Esophagus muscularis mucosa (tissue), 4 donors: ENCODE data around the gene MUC20. TPM values are rescaled to one million over a fixed set of nuclear protein-coding genes. Genes with fewer than 3 reads are reported as not detected.
"Not testable (repeated sequence)": the region's sequence is repeated elsewhere in the genome, so short reads cannot be mapped to it uniquely, and the experiment has no call there.

Experiments
- DNase-seq: peaks from one replicate; pipeline ENCODE4 v3.0.0-alpha.2; 2017; ENCODE audit errors: extremely low spot score
- H3K27ac ChIP-seq, 4 donors: fragments of 200-600 bp; sonication (generic); replicated peaks in 1 of 4; 1 replicate in 3 of 4; 2 replicates in 1 of 4; pipeline ENCODE4 v1.5.1; 2016 to 2019; ENCODE audit warnings: mild to moderate bottlenecking in 1 of 4
- H3K27me3 ChIP-seq, 4 donors: fragments of 200-600 bp; sonication (generic); one replicate each; pipeline versions ENCODE4 v1.5.1 to v1.6.0; 2016 to 2019
- H3K36me3 ChIP-seq, 4 donors: fragments of 200-600 bp; sonication (generic); one replicate each; pipeline ENCODE4 v1.5.1; 2016 to 2019
- H3K4me1 ChIP-seq, 4 donors: fragments of 200-600 bp; sonication (generic); one replicate each; pipeline ENCODE4 v1.5.1; 2016 to 2019
- H3K4me3 ChIP-seq, 4 donors: fragments of 200-600 bp; sonication (generic); 1 replicate in 2 of 4; 2 replicates in 2 of 4; pipeline ENCODE4 v1.5.1; 2016 to 2019; ENCODE audit warnings: mild to moderate bottlenecking in 4 of 4, moderate library complexity in 1 of 4
- H3K9me3 ChIP-seq, 4 donors: fragments of 200-600 bp; sonication (generic); 1 replicate in 3 of 4; 2 replicates in 1 of 4; pipeline ENCODE4 v1.5.1; 2016 to 2019
- EP300 ChIP-seq: sonication (generic); formaldehyde crosslinking; IDR thresholded peaks from one replicate; pipeline ENCODE4 v1.6.1; 2017; ENCODE audit warnings: antibody characterized with exemption
- POLR2A ChIP-seq: fragments of 450-650 bp; IDR thresholded peaks from one replicate; pipeline ENCODE4 v1.6.1; 2017; ENCODE audit warnings: antibody characterized with exemption, moderate library complexity, mild to moderate bottlenecking, low read depth
- POLR2AphosphoS5 ChIP-seq, 2 donors: sonication (generic); formaldehyde crosslinking; IDR thresholded peaks; one replicate each; pipeline ENCODE4 v1.6.1; 2017; ENCODE audit warnings: antibody characterized with exemption in 2 of 2
- WGBS: methylation state at CpG from one replicate; pipeline ENCODE4 v1.1.5; 2018; 5-methylcytosine and 5-hydroxymethylcytosine counted together
- intact Hi-C: fragments of 100-400 bp; cut with DNase I; formaldehyde crosslinking; loops from one replicate; pipeline ENCODE4 v1.15.1; 2023
- total RNA-seq, 4 donors: library from RNA; depleted of rRNA; stranded (reverse); fragments of >200 nt; gene quantifications; one replicate each; pipeline versions ENCODE4 v1.1.0 to v1.2.1, GENCODE V29; 2016
- TF ChIP-seq, protein P1 (sequence below), 3 experiments: fragments of 200-600 bp in 2 of 3; fragments of 450-650 bp in 1 of 3; sonication (generic) in 2 of 3; IDR thresholded peaks; one replicate each; pipeline ENCODE4 v1.5.1; 2017 to 2019; ENCODE audit warnings: antibody characterized with exemption in 3 of 3, mild to moderate bottlenecking in 2 of 3, moderate library complexity in 1 of 3

The MUC20 gene
- total RNA-seq, 4 donors from 2014 or later, result 2.5 to 10.0 (median 4.7) TPM

DNA sequence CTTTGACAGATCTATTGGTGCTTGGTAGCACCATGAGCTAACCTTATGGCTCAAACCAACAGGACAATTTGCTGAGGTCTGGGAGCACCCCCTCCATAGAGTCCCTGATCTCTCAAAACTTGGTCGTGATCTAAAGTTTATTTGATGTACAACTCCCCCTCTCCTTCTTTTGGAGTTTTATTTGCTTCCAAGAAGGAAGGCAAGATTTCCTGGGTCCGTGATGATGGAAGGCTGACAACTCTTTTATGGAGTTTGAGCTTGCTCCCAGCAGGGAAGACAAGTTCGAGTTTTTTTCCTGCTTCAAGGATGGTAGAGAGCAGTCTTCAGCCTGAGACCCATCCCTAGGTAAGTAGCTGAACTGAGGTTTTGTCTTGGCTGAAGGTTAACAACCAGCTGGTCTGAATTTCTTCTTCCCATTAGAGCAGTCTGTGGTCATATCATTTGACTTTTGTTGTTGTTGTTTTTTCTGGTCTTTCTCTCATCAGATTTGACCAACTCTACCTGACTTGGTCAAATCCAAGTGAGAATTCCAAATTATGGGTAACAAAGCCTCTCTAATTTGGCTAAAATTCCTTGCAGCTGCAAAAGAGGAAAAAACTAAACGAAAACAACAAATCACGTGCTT, 2.8 kb upstream of the MUC20 start:
- H3K4me3 ChIP-seq, result no peak overlapping the region
- TF ChIP-seq EP300, result no peak
- TF ChIP-seq POLR2A, result no peak
- no peak for TF ChIP-seq POLR2AphosphoS5 (IDR thresholded peaks at IDR 0.05)
- DNase-seq, result no peak
- no peaks in the 10 kb centered on the region for H3K9me3 ChIP-seq
- intact Hi-C loops, result no loop called here
- no peaks in the 10 kb centered on the region for H3K4me1 ChIP-seq
- H3K27me3 ChIP-seq, result no peaks in the 10 kb centered on the region
- H3K27ac ChIP-seq, result no peak overlapping the region
- 55% methylated on average over 5 of the region's 5 CpGs for WGBS
- H3K36me3 ChIP-seq, result peaks cover 6 to 23% (median 19%) of the 10 kb centered on the region in 4 donors

DNA sequence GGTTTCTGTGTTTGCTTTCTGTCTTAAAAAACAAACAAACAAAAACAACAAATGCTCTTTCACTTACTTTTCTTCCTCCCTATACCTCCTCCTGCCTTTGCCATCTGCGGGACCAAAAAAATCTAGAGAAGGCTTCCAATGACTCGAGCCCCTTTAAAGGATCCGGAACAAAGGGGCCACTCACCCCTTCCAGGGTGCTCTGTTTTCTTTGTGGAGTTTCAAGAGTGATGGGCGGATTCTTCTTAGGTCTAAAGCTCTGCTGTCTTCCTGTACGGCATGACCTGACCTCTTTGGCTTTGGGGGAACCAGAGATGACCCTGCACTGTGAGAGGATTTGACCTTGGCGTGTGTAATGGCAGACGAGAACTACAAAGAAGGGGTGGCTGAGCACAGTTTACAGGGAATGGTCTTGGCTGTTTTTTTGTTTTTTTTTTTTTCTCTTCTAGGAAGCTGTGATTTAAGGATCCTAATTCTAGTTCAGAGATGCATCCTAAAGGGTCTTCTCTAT, 2.2 kb upstream of the MUC20 start:
- H3K36me3 ChIP-seq, result peaks cover 6 to 23% (median 19%) of the 10 kb centered on the region in 4 donors
- no peak overlapping the region for H3K4me3 ChIP-seq
- no peak for DNase-seq
- H3K9me3 ChIP-seq, result no peaks in the 10 kb centered on the region
- 64% methylated on average over 7 of the region's 7 CpGs for WGBS
- no peak for TF ChIP-seq POLR2A
- no peak for TF ChIP-seq POLR2AphosphoS5 (IDR thresholded peaks at IDR 0.05)
- TF ChIP-seq, protein P1, sequence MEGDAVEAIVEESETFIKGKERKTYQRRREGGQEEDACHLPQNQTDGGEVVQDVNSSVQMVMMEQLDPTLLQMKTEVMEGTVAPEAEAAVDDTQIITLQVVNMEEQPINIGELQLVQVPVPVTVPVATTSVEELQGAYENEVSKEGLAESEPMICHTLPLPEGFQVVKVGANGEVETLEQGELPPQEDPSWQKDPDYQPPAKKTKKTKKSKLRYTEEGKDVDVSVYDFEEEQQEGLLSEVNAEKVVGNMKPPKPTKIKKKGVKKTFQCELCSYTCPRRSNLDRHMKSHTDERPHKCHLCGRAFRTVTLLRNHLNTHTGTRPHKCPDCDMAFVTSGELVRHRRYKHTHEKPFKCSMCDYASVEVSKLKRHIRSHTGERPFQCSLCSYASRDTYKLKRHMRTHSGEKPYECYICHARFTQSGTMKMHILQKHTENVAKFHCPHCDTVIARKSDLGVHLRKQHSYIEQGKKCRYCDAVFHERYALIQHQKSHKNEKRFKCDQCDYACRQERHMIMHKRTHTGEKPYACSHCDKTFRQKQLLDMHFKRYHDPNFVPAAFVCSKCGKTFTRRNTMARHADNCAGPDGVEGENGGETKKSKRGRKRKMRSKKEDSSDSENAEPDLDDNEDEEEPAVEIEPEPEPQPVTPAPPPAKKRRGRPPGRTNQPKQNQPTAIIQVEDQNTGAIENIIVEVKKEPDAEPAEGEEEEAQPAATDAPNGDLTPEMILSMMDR (IDR thresholded peaks at IDR 0.05), result no peak
- TF ChIP-seq EP300, result no peak
- no peaks in the 10 kb centered on the region for H3K27me3 ChIP-seq
- intact Hi-C loops, result no loop called here
- no peaks in the 10 kb centered on the region for H3K4me1 ChIP-seq
- H3K27ac ChIP-seq, result no peak overlapping the region

DNA sequence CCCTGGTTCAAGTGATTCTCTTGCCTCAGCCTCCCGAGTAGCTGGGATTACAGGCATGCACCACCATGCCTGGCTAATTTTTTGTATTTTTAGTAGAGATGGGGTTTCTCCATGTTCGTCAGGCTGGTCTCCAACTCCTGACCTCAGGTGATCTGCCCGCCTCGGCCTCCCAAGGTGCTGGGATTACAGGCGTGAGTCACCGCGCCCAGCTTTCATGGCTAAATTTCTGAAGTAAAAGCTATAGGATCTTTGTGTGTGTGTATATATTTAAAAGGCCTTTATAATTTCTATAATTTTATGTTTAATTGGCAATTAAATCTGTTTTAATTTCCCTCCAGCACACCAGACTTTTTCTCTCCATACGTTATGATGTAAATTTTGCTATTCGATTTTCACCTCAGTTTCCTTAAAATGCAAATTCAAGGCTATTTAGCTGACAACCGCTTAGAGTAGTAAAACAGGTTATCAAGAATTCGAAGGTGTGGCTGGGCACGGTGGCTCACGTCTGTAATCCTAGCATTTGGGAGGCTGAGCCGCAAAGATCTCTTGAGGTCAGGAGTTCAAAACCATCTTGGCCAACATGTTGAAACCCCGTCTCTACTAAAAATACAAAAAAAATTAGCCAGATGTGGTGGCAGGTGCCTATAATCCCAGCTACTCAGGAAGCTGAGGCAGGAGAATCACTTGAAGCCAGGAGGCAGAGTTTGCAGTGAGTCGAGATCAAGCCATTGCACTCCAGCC, 1.1 kb upstream of the MUC20 start:
- H3K27ac ChIP-seq, H3K9me3 ChIP-seq, H3K4me1 ChIP-seq, intact Hi-C loops, H3K27me3 ChIP-seq, DNase-seq, H3K4me3 ChIP-seq: not testable (repeated sequence)
- whole genome bisulfite sequencing, result 91% methylated on average over 16 of the region's 16 CpGs
- peaks cover 5 to 19% (median 14%) of the 10 kb centered on the region in 4 donors for H3K36me3 ChIP-seq

DNA sequence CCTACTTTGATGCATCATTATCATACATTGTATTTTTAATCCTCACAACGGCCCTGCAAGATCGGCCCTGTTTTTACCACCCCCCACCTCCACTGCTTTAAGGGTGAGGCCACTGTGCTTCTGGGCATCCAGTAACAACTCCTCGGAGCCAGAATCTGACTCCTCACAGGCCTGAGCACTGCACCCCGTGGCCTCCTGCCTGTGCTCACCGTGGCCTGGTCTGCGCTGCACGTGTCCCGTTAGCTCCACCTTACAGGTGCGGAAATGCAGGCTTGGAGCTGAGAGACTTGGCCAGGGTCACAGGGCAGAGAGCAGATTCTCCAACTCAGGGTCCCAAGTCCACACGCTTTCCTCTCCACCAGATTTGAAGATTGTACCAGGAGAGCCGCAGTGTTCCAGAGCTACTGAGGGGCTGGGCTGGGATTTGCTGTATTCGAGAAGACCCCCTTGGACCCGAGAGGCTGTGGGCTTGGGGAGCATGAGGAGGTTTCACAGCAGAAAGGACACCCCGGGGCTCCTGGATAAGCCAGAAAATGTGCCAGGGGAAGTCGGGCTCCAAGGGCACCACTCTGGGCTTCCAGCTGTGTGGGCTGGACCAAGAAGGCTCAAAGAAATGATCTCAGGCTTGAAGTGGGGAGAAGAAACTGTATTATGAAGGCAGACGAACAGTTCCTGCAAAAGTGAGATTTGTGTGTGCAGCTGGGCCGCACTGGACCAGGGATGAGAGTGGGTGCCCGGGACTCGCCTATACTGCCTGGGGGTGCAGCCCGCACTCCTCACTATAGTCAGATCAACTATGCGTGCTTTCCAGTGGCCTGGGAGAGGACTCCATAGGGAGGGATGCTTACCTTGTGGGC, 1.6 kb downstream of the MUC20 start:
- DNase-seq, H3K9me3 ChIP-seq, H3K27ac ChIP-seq, H3K4me1 ChIP-seq, H3K36me3 ChIP-seq, intact Hi-C loops, H3K4me3 ChIP-seq: not testable (repeated sequence)
- peaks cover 0 to 13% (median 0%) of the 10 kb centered on the region in 4 donors for H3K27me3 ChIP-seq
- WGBS, result 84% methylated on average over 8 of the region's 21 CpGs

DNA sequence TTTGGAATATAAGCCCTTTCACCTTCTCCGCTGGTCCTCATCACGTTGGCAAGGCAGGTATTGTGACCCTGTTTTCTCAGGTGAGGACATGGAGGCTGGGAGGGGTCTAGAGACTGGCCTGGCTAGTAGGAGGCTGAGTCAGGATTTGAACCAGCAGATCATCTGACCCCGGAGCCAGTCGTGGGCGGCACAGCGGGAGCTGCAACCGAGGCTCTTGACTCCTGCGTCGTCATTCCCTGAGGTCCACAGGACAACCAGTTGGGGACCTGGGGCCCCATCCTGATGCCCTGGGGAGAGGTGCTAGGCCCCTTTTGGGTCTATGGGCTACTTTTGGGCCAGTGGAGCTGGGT, 2.2 kb downstream of the MUC20 start:
- H3K36me3 ChIP-seq, DNase-seq, H3K9me3 ChIP-seq, intact Hi-C loops, H3K4me1 ChIP-seq, H3K4me3 ChIP-seq, H3K27ac ChIP-seq: not testable (repeated sequence)
- 92% methylated on average over 2 of the region's 9 CpGs for WGBS
- H3K27me3 ChIP-seq, result peaks cover 0 to 18% (median 0%) of the 10 kb centered on the region in 4 donors

DNA sequence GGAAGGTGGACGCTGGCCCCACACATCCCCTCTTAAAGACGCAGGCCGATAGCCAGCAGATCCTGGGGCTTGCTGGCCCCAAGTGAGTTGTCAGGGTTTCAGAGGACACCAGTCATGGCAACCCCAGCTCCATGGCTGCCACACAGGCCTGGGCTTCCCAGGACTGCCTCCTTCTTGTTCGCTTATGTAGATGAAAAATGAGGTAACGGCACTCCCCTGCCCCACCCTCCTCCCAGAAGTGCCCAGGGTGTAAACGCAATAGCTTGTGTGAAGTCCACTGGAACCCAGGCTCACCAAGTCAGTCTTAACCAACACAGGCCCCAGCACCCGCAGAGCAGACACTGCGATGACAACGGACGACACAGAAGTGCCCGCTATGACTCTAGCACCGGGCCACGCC, 3.6 kb downstream of the MUC20 start:
- WGBS, result no CpG with 5 or more reads among the region's 13 CpGs
- intact Hi-C loops, DNase-seq, H3K27ac ChIP-seq, H3K36me3 ChIP-seq, H3K4me3 ChIP-seq, H3K4me1 ChIP-seq, H3K9me3 ChIP-seq: not testable (repeated sequence)
- peaks cover 0 to 20% (median 0%) of the 10 kb centered on the region in 4 donors for H3K27me3 ChIP-seq

DNA sequence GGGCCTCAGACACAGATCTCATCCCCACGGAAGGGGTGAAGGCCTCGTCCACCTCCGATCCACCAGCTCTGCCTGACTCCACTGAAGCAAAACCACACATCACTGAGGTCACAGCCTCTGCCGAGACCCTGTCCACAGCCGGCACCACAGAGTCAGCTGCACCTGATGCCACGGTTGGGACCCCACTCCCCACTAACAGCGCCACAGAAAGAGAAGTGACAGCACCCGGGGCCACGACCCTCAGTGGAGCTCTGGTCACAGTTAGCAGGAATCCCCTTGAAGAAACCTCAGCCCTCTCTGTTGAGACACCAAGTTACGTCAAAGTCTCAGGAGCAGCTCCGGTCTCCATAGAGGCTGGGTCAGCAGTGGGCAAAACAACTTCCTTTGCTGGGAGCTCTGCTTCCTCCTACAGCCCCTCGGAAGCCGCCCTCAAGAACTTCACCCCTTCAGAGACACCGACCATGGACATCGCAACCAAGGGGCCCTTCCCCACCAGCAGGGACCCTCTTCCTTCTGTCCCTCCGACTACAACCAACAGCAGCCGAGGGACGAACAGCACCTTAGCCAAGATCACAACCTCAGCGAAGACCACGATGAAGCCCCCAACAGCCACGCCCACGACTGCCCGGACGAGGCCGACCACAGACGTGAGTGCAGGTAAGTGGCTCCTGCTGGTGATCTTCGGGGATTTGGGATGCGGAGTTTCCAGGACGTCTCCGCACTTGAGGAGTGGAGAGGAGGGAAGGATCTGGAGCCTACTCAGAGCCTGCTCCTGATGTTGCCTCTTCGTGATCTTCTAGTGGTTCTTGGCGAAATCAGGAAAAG, 5.3 kb downstream of the MUC20 start:
- DNase-seq, intact Hi-C loops: not testable (repeated sequence)

More for the DNA sequence above, 5.3 kb downstream of the MUC20 start:
- not testable (repeated sequence) for H3K9me3 ChIP-seq, H3K4me3 ChIP-seq, H3K4me1 ChIP-seq, H3K27ac ChIP-seq
- H3K27me3 ChIP-seq, result peaks cover 0 to 25% (median 0%) of the 10 kb centered on the region in 4 donors
- H3K36me3 ChIP-seq, result peaks cover 0 to 19% (median 10%) of the 10 kb centered on the region in 4 donors
- 88% methylated on average over 30 of the region's 32 CpGs for WGBS
